CD8-positive, alpha-beta memory T cell (primary cell): Measurements from ENCODE around the gene RPEL1. TPM values are rescaled to one million over a fixed set of nuclear protein-coding genes. Genes with fewer than 3 reads are reported as not detected.
A peak's percentile ranks its signal among the peaks of the same experiment; 100 is the strongest.
"Not testable (repeated sequence)": the region's sequence is repeated elsewhere in the genome, so short reads cannot be mapped to it uniquely, and the experiment has no call there.

Experiments used
- CTCF ChIA-PET: fragments of 350-600 bp; sonication (Branson Sonifier 250); formaldehyde crosslinking; loops from one replicate; lab custom pipeline; 2021; ENCODE audit warnings: antibody characterized with exemption; lab: Charles Lee
- POLR2A ChIA-PET: fragments of 350-600 bp; sonication (Branson Sonifier 250); formaldehyde crosslinking; loops from one replicate; lab custom pipeline; 2021; ENCODE audit warnings: antibody characterized with exemption; lab: Charles Lee
- DNase-seq, 5 donors: peaks; one replicate each; pipeline versions ENCODE4 v3.0.0 to v3.0.0-alpha.2; 2020 to 2022; ENCODE audit warnings: mixed read lengths in 1 of 5
- H3K27ac ChIP-seq: one replicate; pipeline ENCODE4 v1.7.0; 2013; ENCODE audit warnings: low read depth, mild to moderate bottlenecking, low read length, moderate library complexity
- H3K27me3 ChIP-seq: 2 replicates; pipeline ENCODE4 v1.7.0; 2013; ENCODE audit warnings: low read length, mild to moderate bottlenecking; ENCODE audit not compliant: insufficient read depth, poor library complexity, severe bottlenecking
- H3K36me3 ChIP-seq: 2 replicates; pipeline ENCODE4 v1.7.0; 2013; ENCODE audit warnings: mild to moderate bottlenecking, low read length, moderate library complexity; ENCODE audit not compliant: insufficient read depth
- H3K4me1 ChIP-seq: 2 replicates; pipeline ENCODE4 v1.7.0; 2013; ENCODE audit warnings: mild to moderate bottlenecking, low read length, moderate library complexity; ENCODE audit not compliant: insufficient read depth
- H3K4me3 ChIP-seq: 2 replicates; pipeline ENCODE4 v1.7.0; 2013; ENCODE audit warnings: mild to moderate bottlenecking, low read length
- H3K9me3 ChIP-seq: 2 replicates; pipeline ENCODE4 v1.7.0; 2013; ENCODE audit warnings: mild to moderate bottlenecking, low read length
- H3K27ac Mint-ChIP-seq, 8 donors: one replicate each; pipeline ENCODE4 v1.8.0; 2020 to 2021; ENCODE audit warnings: mixed read lengths in 8 of 8, mild to moderate bottlenecking in 6 of 8, inconsistent platforms in 3 of 8, moderate library complexity in 3 of 8
- H3K27me3 Mint-ChIP-seq, 2 donors: one replicate each; pipeline ENCODE4 v1.8.0; 2020 to 2021; ENCODE audit warnings: mixed read lengths in 2 of 2, mild to moderate bottlenecking in 1 of 2, moderate library complexity in 1 of 2
- H3K36me3 Mint-ChIP-seq, 3 donors: one replicate each; pipeline ENCODE4 v1.8.0; 2020 to 2021; ENCODE audit warnings: mixed read lengths in 3 of 3, inconsistent platforms in 1 of 3, mild to moderate bottlenecking in 1 of 3
- H3K4me1 Mint-ChIP-seq, 3 donors: one replicate each; pipeline ENCODE4 v1.8.0; 2020 to 2021; ENCODE audit warnings: mixed read lengths in 3 of 3, inconsistent platforms in 1 of 3, mild to moderate bottlenecking in 1 of 3
- H3K4me3 Mint-ChIP-seq, 7 donors: one replicate each; pipeline ENCODE4 v1.8.0; 2020 to 2021; ENCODE audit warnings: mixed read lengths in 7 of 7, mild to moderate bottlenecking in 6 of 7, moderate library complexity in 4 of 7, inconsistent platforms in 2 of 7
- H3K9me3 Mint-ChIP-seq, 5 donors: one replicate each; pipeline ENCODE4 v1.8.0; 2020 to 2022; ENCODE audit warnings: mixed read lengths in 5 of 5, mild to moderate bottlenecking in 3 of 5, moderate library complexity in 2 of 5, inconsistent platforms in 1 of 5
- polyA plus RNA-seq: library from polyadenylated mRNA; unstranded; fragments of 300-500 nt; fragmentation: Illumina TruSeq; gene quantifications from one replicate; pipeline ENCODE4 v1.2.3, GENCODE V29; 2021
- total RNA-seq, 2 experiments: library from RNA; stranded (reverse); gene quantifications; one replicate each; pipeline ENCODE4 v1.2.3, GENCODE V29; 2021

The RPEL1 gene
- total RNA-seq, result not detected
- polyA plus RNA-seq, result not detected

GRCh38 chr10:103245587-103245986 lies at the start of gene RPEL1:
RPEL1 (plus strand) TSS chr10:103245887; CDS start chr10:103245997, 110 bp downstream.
- H3K27me3 ChIP-seq, H3K36me3 ChIP-seq, H3K4me1 Mint-ChIP-seq, H3K36me3 Mint-ChIP-seq, H3K9me3 Mint-ChIP-seq, H3K4me3 ChIP-seq, DNase-seq, H3K9me3 ChIP-seq, H3K4me1 ChIP-seq, H3K27ac ChIP-seq, POLR2A ChIA-PET: not testable (repeated sequence)
- Mint-ChIP-seq H3K27ac (peak within 1 kb of the TSS in 1 of 8 donors; percentile 76), H3K4me3 (peak within 1 kb of the TSS in 1 of 7 donors; percentile 38), H3K27me3 (peaks cover 10 to 20% of the 10 kb centered on the region in 2 donors)
- CTCF ChIA-PET, result interaction anchor here (1.4 to 3.0 kb wide), 4 partner anchors 10 to 410 kb away, joined by 4 to 21 read pairs (median 9); partner anchors contain the start of genes CNNM2 and CYP17A1

GRCh38 chr10:103196516-103196915 lies 49.2 kb upstream of the RPEL1 start:
- H3K27me3 ChIP-seq, result no peaks in the 10 kb centered on the region
- POLR2A ChIA-PET, result no interaction called here
- Mint-ChIP-seq H3K9me3 (no peaks in the 10 kb centered on the region), H3K27me3 (no peaks in the 10 kb centered on the region), H3K4me3 (no peak overlapping the region), H3K4me1 (peaks cover 14 to 20% (median 16%) of the 10 kb centered on the region in 3 donors), H3K36me3 (peaks cover 0 to 7% (median 0%) of the 10 kb centered on the region in 3 donors), H3K27ac (no peak overlapping the region)
- CTCF ChIA-PET, result no interaction called here
- H3K9me3 ChIP-seq, result no peaks in the 10 kb centered on the region
- H3K27ac ChIP-seq, result peak overlapping the region; percentile 16
- no peak overlapping the region for H3K4me3 ChIP-seq
- peaks cover 10% of the 10 kb centered on the region for H3K4me1 ChIP-seq
- no peak for DNase-seq
- no peaks in the 10 kb centered on the region for H3K36me3 ChIP-seq

GRCh38 chr10:103197174-103197573 lies 48.5 kb upstream of the RPEL1 start:
- Mint-ChIP-seq H3K27me3 (no peaks in the 10 kb centered on the region), H3K4me1 (peaks cover 8 to 13% (median 10%) of the 10 kb centered on the region in 3 donors), H3K4me3 (peak overlapping the region in 1 of 7 donors; percentile 41), H3K9me3 (no peaks in the 10 kb centered on the region), H3K36me3 (peaks cover 0 to 6% (median 0%) of the 10 kb centered on the region in 3 donors), H3K27ac (no peak overlapping the region)
- DNase-seq, result no peak
- Histone ChIP-seq H3K4me3 (no peak overlapping the region), H3K27ac (peak overlapping the region; percentile 16), H3K36me3 (no peaks in the 10 kb centered on the region), H3K9me3 (no peaks in the 10 kb centered on the region), H3K4me1 (peaks cover 4% of the 10 kb centered on the region), H3K27me3 (no peaks in the 10 kb centered on the region)
- POLR2A ChIA-PET, result no interaction called here
- CTCF ChIA-PET, result no interaction called here

GRCh38 chr10:103197903-103198302 lies 47.8 kb upstream of the RPEL1 start:
- POLR2A ChIA-PET, result no interaction called here
- CTCF ChIA-PET, result no interaction called here

DNA sequence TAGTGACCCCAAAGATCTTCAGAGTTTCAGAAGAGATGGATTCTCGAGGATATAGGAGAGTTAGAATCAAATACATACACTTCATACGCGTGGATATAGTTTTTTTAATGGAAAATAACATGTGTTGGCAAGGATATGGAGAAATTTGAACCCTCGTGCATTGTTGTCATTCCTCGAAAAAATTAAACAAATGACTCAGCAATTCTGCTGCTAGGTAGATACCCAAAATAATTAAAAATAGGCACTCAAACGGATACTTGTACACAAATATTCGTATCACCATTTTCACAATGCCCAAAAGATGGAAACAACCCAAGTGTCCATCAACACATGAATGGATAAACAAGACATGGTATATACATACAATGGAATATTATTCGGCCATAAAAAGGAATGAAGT lies 47.0 kb upstream of the RPEL1 start:
- H3K4me3 ChIP-seq, result no peak overlapping the region
- H3K27ac ChIP-seq, result no peak overlapping the region
- H3K4me3 Mint-ChIP-seq, result no peak overlapping the region
- no peaks in the 10 kb centered on the region for H3K36me3 Mint-ChIP-seq
- H3K4me1 Mint-ChIP-seq, result peaks cover 3 to 5% (median 5%) of the 10 kb centered on the region in 3 donors
- no peaks in the 10 kb centered on the region for H3K9me3 Mint-ChIP-seq
- DNase-seq, result no peak
- H3K27me3 Mint-ChIP-seq, result no peaks in the 10 kb centered on the region
- CTCF ChIA-PET, result no interaction called here
- H3K36me3 ChIP-seq, result no peaks in the 10 kb centered on the region
- H3K27ac Mint-ChIP-seq, result no peak overlapping the region
- H3K9me3 ChIP-seq, result no peaks in the 10 kb centered on the region
- no peaks in the 10 kb centered on the region for H3K4me1 ChIP-seq
- no peaks in the 10 kb centered on the region for H3K27me3 ChIP-seq
- POLR2A ChIA-PET, result no interaction called here

More at GRCh38 chr10:103197903-103198302, 47.8 kb upstream of the RPEL1 start:
- peaks cover 8 to 10% (median 9%) of the 10 kb centered on the region in 3 donors for H3K4me1 Mint-ChIP-seq
- Histone ChIP-seq H3K9me3 (no peaks in the 10 kb centered on the region), H3K4me3 (no peak overlapping the region), H3K4me1 (peaks cover 4% of the 10 kb centered on the region), H3K27ac (no peak overlapping the region), H3K36me3 (no peaks in the 10 kb centered on the region), H3K27me3 (no peaks in the 10 kb centered on the region)
- H3K27me3 Mint-ChIP-seq, result no peaks in the 10 kb centered on the region
- DNase-seq, result no peak
- no peak overlapping the region for H3K27ac Mint-ChIP-seq
- H3K9me3 Mint-ChIP-seq, result no peaks in the 10 kb centered on the region
- H3K4me3 Mint-ChIP-seq, result no peak overlapping the region
- H3K36me3 Mint-ChIP-seq, result peaks cover 0 to 3% (median 0%) of the 10 kb centered on the region in 3 donors

DNA sequence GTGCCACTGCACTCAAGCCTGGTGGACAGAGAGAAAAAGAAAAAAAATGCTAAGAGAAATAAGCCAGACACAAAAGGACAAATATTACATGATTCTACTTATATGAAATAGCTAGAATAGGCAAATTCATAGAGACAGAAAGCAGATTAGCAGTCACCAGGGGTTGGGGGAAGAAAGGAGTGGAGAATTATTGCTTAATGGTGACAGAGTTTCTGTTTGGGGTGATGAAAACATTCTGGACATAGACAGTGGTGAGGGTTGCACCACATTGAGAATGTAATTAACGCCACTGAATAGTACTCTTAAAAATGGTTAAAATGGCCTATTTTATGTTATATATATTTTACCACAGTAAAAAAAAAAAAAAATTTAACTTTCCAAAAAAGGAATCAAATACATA lies 46.2 kb upstream of the RPEL1 start:
- H3K36me3 Mint-ChIP-seq, result no peaks in the 10 kb centered on the region
- H3K27me3 Mint-ChIP-seq, result no peaks in the 10 kb centered on the region

DNA sequence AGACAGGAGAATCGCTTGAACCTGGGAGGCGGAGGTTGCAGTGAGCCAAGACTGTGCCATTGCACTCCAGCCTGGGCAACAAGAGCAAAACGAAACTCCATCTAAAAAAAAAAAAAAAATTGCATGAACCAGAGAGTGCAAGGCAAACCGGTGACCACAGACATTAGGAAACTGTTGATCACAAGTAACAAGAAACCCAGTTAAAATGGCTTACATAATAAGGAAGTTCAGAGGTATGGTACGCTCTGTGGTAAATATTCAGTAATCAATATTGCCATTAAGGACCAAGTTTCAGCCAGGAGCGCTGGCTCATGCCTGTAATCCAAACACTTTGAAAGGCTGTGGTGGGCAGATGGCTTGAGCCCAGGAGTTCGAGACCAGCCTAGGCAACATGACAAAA lies 43.4 kb upstream of the RPEL1 start:
- no peak overlapping the region for H3K27ac ChIP-seq
- H3K4me1 ChIP-seq, result no peaks in the 10 kb centered on the region
- ChIA-PET CTCF (no interaction called here), POLR2A (no interaction called here)
- H3K36me3 ChIP-seq, result no peaks in the 10 kb centered on the region
- no peaks in the 10 kb centered on the region for H3K4me1 Mint-ChIP-seq
- no peaks in the 10 kb centered on the region for H3K27me3 ChIP-seq
- H3K9me3 ChIP-seq, result no peaks in the 10 kb centered on the region
- no peak overlapping the region for H3K4me3 Mint-ChIP-seq
- no peaks in the 10 kb centered on the region for H3K36me3 Mint-ChIP-seq
- no peak overlapping the region for H3K4me3 ChIP-seq
- H3K9me3 Mint-ChIP-seq, result peaks cover 0 to 4% (median 0%) of the 10 kb centered on the region in 5 donors
- DNase-seq, result no peak
- H3K27me3 Mint-ChIP-seq, result peaks cover 0 to 4% of the 10 kb centered on the region in 2 donors
- no peak overlapping the region for H3K27ac Mint-ChIP-seq

More for the DNA sequence above, 46.2 kb upstream of the RPEL1 start:
- H3K4me3 Mint-ChIP-seq, result peak overlapping the region in 1 of 7 donors; percentile 62
- no peaks in the 10 kb centered on the region for H3K4me1 ChIP-seq
- ChIA-PET CTCF (no interaction called here), POLR2A (no interaction called here)
- H3K9me3 ChIP-seq, result no peaks in the 10 kb centered on the region
- no peaks in the 10 kb centered on the region for H3K9me3 Mint-ChIP-seq
- no peaks in the 10 kb centered on the region for H3K36me3 ChIP-seq
- H3K27ac Mint-ChIP-seq, result no peak overlapping the region
- no peak overlapping the region for H3K4me3 ChIP-seq
- no peak for DNase-seq
- H3K4me1 Mint-ChIP-seq, result no peaks in the 10 kb centered on the region
- H3K27ac ChIP-seq, result no peak overlapping the region
- H3K27me3 ChIP-seq, result no peaks in the 10 kb centered on the region

GRCh38 chr10:103203466-103203865 lies 42.2 kb upstream of the RPEL1 start:
- H3K27ac Mint-ChIP-seq, result peak overlapping the region in 1 of 8 donors; percentile 9
- POLR2A ChIA-PET, result interaction anchor here (0.7 kb wide), 1 partner anchor 51 kb away, joined by 13 read pairs; no protein-coding TSS in a partner anchor
- CTCF ChIA-PET, result no interaction called here

More at GRCh38 chr10:103203466-103203865, 42.2 kb upstream of the RPEL1 start:
- H3K36me3 ChIP-seq, result no peaks in the 10 kb centered on the region
- H3K27ac ChIP-seq, result no peak overlapping the region
- H3K4me3 Mint-ChIP-seq, result no peak overlapping the region
- peaks cover 0 to 4% (median 0%) of the 10 kb centered on the region in 5 donors for H3K9me3 Mint-ChIP-seq
- H3K9me3 ChIP-seq, result no peaks in the 10 kb centered on the region
- no peaks in the 10 kb centered on the region for H3K36me3 Mint-ChIP-seq
- no peak for DNase-seq
- no peaks in the 10 kb centered on the region for H3K27me3 ChIP-seq
- no peak overlapping the region for H3K4me3 ChIP-seq
- H3K4me1 ChIP-seq, result no peaks in the 10 kb centered on the region
- no peaks in the 10 kb centered on the region for H3K4me1 Mint-ChIP-seq
- peaks cover 0 to 4% of the 10 kb centered on the region in 2 donors for H3K27me3 Mint-ChIP-seq
